Choroid plexus epithelial cell (primary cell): ENCODE results near the gene EPS8L3.

Source experiments
- DNase-seq: peaks from one replicate; pipeline ENCODE4 v3.0.0-alpha.2; 2010; ENCODE audit warnings: low read depth
- H3K4me3 ChIP-seq: 2 replicates; pipeline ENCODE4 v1.5.1; 2011; ENCODE audit warnings: low read depth, mild to moderate bottlenecking, control low read depth, low read length, moderate library complexity
- CTCF ChIP-seq: conservative IDR thresholded peaks from 2 replicates; pipeline ENCODE4 v1.5.1; 2011; ENCODE audit warnings: low read depth, mild to moderate bottlenecking, control low read depth, inconsistent platforms, low read length, moderate library complexity

Gene EPS8L3

GRCh38 chr1:109783436-109783835, 19.7 kb upstream of the EPS8L3 start:
- H3K4me3 ChIP-seq, result no peak overlapping the region
- no peak for TF ChIP-seq CTCF
- DNase-seq, result peak; percentile 58

- no peak overlapping the region for H3K4me3 ChIP-seq
- TF ChIP-seq CTCF, result no peak
- DNase-seq, result no peak
Observed at GRCh38 chr1:109782927-109783326, 19.2 kb upstream of the EPS8L3 start.

- no peak overlapping the region for H3K4me3 ChIP-seq
- no peak for DNase-seq
- TF ChIP-seq CTCF, result no peak
Observed at GRCh38 chr1:109782514-109782913, 18.8 kb upstream of the EPS8L3 start.

GRCh38 chr1:109781806-109782205, 18.1 kb upstream of the EPS8L3 start:
- no peak for DNase-seq
- H3K4me3 ChIP-seq, result no peak overlapping the region
- TF ChIP-seq CTCF, result no peak

- no peak for DNase-seq
- H3K4me3 ChIP-seq, result no peak overlapping the region
- TF ChIP-seq CTCF, result no peak
Observed at GRCh38 chr1:109780982-109781381, 17.3 kb upstream of the EPS8L3 start.

GRCh38 chr1:109777980-109778625, 14.4 kb upstream of the EPS8L3 start:
- no peak overlapping the region for H3K4me3 ChIP-seq
- DNase-seq, result no peak
- no peak for TF ChIP-seq CTCF

GRCh38 chr1:109777436-109777835, 13.7 kb upstream of the EPS8L3 start:
- TF ChIP-seq CTCF, result no peak
- no peak overlapping the region for H3K4me3 ChIP-seq
- DNase-seq, result no peak
